Activated CD4-positive, alpha-beta T cell treated with anti-CD3 and anti-CD28 coated beads for 4 hours (primary cell): ENCODE measurements around the gene PLPPR4.
"Not testable (repeated sequence)": the region's sequence is repeated elsewhere in the genome, so short reads cannot be mapped to it uniquely, and the experiment has no call there.

Experiments
- DNase-seq, 2 donors: peaks; one replicate each; pipeline ENCODE4 v3.0.0-alpha.2; 2020

PLPPR4 gene

GRCh38 chr1:99270646-99271045 is 6.4 kb downstream of the PLPPR4 start:
- DNase-seq: no peak

DNA sequence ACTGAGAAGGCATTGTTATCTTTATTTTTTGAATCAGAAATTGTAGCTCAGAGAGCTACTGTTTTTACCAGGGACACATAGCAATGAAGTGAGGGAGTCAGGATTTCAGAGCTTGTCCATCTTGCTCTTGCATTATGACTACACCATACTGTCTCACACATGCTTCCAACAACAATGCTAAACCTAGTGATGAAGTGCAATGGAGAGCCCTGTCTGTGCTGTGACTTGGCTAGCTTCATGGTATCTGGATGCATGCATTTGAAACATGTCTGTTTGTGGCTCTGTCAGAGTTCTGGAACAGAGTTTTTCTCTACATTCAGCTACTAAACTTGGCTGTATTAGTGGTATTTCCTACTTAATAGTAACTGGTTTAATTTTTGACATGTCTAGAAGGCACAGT is 7.0 kb downstream of the PLPPR4 start:
- DNase-seq: no peak

DNA sequence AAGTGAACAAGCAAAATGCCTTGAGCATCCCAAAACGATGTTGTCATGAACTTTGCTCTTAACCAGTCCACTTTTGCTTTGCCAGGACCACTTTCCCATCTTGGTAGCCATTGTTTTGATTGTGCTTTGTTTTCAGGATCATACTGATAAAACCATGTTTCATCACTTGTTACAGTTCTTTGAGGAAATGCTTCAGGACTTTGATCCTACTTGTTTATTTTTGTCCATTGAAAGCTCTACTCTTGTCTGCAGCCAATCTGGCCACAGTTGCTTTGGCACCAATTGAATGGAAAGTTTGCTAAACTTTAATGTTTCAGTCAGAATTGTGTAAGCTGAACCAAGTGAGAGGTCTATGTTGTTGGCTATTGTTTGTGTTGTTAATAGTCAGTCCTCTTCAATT is 12.8 kb downstream of the PLPPR4 start:
- DNase-seq: no peak

DNA sequence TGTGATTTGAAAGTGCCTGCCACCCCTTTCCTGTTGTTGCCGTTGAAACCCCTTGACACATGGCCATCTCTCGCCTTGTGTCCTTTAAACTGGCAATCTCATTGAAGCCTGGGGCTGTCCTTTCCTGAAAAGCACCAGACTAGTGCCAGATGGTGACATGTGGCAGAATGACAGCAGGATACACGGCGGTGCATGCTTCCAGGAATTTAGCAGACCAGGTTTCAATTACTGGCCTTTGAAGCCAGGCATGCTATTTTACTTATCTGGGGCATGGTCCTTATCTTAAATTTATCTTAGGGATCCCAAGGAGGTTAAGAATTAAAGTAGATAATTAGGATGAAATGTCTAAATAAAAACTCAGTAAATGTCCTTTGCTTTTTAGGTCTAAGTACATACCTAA is 15.2 kb downstream of the PLPPR4 start:
- no peak for DNase-seq

GRCh38 chr1:99281105-99281504 is 16.8 kb downstream of the PLPPR4 start:
- DNase-seq: no peak

- DNase-seq: no peak
These were observed 18.2 kb downstream of the PLPPR4 start for GRCh38 chr1:99282536-99282935.

DNA sequence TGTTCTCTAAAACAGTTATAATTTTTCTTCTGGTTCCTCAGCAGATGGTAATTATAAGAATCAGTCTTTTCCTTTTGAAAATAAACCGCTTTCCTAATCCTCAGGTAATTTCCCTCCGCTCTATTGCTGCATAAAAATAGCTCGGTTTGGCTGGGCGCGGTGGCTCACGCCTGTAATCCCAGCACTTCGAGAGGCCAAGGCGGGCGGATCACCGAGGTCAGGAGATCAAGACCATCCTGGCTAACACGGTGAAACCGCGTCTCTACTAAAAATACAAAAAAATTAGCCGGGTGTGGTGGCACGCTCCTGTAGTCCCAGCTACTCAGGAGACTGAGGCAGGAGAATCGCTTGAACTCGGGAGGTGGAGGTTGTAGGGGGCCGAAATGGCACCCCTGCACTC is 19.2 kb downstream of the PLPPR4 start:
- not testable (repeated sequence) for DNase-seq

DNA sequence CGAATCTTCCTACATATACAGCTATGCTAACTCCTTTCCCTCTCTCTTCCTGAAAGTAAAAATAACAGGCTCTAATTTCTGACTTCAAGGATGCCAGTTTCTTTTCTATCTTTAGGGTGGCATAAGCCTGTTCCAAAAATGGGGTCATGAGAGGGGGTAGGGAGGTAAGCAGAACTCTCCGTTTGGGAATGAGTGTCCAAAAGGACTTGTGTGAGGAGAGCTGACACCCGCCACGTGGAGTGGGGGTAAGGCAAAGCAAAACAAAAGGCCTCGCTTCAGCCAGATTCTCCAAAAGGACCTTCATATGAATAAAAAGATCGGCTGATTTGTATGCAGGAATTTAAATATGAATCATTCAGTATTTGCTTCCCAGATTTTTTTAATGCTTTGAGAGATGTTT is 28.6 kb downstream of the PLPPR4 start:
- DNase-seq: no peak

GRCh38 chr1:99297923-99298322 is 33.6 kb downstream of the PLPPR4 start:
- DNase-seq: no peak

DNA sequence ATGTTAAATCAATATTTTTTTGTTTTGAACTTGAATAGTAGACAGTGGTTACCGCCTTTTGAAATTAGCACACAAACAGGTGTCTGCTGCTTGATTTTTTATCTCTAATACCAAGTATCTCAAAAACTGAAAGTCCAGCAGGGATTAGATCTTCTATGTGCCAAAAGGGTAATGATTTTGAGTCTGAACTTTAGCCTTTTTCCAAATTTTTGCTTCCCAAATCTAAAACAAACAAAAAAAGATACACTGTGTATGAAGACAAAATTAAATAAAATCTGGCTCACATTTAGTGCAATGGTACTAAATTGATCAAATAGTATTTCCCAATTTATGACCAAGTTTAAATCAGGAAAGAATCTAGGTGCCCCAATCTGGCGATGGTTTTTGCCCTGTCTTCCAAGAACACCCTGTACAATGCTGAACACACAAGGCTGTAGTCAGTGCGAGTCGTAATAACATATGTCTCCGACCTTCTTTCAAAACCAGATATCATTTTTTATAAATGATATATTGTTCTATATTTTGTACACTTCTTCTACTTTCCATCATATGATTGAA is 40.5 kb downstream of the PLPPR4 start:
- DNase-seq: no peak

DNA sequence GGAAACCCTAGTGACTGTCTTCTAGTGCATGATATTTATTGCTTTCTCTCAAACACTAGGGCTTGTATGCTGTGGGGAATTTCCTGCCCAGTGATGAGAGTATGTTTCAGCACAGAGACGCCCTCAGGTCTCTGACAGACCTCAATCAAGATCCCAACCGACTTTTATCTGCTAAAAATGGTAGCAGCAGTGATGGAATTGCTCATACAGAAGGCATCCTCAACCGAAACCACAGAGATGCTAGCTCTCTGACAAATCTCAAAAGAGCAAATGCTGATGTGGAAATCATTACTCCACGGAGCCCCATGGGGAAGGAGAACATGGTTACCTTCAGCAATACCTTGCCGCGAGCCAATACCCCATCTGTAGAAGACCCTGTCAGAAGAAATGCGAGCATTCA is 41.3 kb downstream of the PLPPR4 start:
- no peak for DNase-seq

- no peak for DNase-seq
These were observed 41.8 kb downstream of the PLPPR4 start for GRCh38 chr1:99306056-99306455.

- DNase-seq: no peak
These were observed 42.4 kb downstream of the PLPPR4 start for GRCh38 chr1:99306644-99307043.

DNA sequence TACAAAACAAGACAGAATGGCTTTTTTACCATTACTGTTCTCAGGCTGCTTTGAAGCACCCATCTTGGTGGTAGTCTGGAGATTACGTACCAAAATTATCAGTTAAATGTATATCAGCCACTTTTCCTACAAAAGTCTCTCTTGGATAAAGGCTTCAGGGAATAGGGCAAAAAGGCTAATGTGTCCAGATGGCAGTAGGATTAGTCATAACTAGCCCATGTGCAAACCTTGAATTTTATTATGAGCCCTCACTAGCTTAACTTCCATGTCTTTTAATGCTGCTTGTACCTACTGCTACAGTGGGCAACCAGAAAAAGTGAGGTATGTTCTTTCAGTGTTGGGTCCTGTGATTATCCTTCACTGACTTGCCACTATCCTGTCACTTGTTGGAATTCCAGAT is 51.0 kb downstream of the PLPPR4 start:
- DNase-seq: no peak

GRCh38 chr1:99326215-99326949 is 62.1 kb downstream of the PLPPR4 start:
- no peak for DNase-seq

GRCh38 chr1:99327357-99327756 is 63.1 kb downstream of the PLPPR4 start:
- no peak for DNase-seq

DNA sequence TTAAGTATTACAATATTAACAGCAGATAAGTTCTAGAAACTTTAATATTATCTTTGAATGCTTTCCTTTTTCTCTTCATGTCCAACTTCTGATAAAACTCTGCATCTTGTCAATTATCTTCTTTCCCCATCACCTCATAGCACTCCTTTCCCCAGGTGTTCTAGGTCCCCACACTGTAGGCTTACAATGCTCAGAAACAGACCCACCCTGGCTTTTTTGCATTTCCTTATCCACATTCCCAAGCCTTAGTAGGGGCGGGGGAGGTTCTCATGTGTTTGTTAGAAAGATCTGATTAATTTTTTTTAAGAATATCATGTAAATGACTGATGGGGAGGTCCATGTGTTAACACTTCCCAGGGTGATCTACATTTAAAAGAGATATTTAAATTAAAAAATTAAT is 63.9 kb downstream of the PLPPR4 start:
- no peak for DNase-seq

- no peak for DNase-seq
These were observed 66.8 kb downstream of the PLPPR4 start for GRCh38 chr1:99331083-99331482.

DNA sequence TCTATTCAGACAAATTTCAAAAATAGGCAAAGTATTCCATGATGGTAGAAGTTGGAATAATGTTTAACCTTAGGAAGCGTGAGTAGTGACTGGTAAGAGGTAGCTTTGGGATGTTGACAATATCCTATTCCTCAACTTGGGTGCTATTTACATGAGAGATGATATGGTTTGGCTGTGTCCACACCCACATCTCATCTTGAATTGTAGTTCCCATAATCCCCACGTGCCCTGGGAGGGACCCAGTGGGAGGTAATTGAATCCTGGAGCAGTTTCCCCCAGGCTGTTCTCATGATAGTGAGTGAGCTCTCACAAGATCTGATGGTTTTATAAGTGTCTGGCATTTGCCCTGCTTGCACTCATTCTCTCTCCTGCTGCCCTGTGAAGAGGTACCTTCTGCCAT is 67.3 kb downstream of the PLPPR4 start:
- DNase-seq: no peak

- DNase-seq: no peak
These were observed 68.3 kb downstream of the PLPPR4 start for GRCh38 chr1:99332561-99332960.

DNA sequence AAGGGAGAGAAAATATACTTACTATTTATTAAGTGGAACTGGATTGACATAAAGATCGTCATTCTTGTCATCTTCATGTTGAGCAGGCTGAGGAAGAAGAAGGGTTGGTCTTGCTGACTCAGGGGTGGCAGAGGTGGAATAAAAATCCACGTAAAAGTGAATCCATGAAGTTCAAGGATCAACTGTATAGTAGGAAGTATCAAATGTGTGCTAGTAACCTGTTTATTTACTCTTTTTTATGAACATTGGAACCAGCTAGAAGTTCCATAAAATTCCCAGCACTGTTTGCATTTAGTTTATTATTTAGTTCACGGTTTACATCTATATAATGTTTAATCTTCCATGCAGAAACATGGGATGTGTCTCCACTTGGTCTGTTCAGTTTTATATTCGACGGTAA is 70.7 kb downstream of the PLPPR4 start:
- DNase-seq: no peak

DNA sequence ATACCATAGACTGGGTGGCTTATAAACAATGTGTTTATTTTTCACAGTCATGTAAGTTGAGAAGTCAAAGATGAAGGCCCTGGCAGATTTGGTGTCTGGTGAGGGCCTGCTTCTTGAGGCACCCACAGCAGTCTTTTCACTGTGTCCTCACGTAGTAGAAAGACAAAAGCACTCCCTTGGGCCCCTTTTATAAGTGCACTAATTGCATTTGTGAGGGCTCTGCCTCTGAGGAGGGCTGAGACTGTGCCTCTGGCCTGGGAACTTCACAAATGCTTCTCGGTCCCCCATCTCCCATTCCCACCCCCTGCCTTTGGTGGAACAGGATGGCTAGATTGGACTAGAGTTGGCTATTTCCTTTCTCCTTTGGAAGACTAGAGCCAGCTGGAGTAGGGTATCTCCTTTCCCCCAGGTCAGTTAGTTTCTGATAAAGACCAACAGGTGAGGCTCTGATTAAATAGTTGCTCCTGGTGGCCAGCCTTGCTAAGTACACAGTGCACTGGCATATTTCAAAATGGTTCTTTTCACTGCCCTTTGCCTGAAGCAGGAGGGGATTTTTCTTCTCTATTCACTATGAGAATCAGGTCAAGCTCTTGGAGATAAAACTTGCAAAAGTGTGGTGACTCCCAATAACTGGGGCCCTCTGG is 82.9 kb downstream of the PLPPR4 start:
- no peak for DNase-seq

GRCh38 chr1:99348397-99349132 is 84.3 kb downstream of the PLPPR4 start:
- DNase-seq: no peak

GRCh38 chr1:99352821-99353220 is 88.5 kb downstream of the PLPPR4 start:
- DNase-seq: no peak
